ENCODE data around the gene NUDT16L1.

Gene NUDT16L1

DNA sequence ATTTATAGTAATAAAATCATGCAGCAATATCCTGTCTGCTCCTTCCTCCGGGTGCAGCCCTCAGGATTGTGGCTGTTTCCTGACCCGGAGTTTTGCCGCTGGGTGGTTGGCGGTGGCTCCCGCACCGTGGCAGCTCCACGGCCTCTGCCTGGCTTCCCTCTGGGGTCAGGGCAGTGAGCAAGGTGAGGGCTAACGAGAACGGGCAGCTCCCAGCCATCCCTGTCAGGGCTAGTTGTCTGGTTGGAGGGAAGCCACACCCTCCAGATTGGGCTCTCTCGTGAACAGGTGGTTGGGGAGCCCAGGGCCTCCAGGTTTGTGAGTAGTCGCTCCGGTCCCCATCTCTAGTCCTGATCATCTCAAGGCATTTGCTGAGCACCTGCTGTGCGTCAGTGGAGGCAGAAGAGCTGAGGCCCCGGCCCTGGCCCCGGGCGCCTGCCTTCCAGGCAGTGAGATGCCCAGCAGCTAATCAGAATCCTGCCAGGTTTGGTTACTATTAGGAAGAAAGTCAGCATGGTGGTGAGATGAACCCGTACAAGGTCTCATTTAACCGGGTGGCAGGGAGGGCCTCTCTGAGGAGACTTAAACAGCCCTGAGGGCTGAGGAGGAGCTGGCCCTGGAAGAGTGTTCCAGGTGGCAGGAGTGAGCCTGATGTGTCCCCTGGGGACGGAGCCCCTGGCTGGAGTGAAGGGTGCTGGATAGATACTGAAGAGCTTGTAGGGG, 2.3 kb upstream of the NUDT16L1 start:
- no peaks in the 10 kb centered on the region for H3K9me3 ChIP-seq (replicated peaks; ENCODE audit: insufficient read depth, low read length)
- no peak overlapping the region for H2AFZ ChIP-seq (ENCODE audit: low read length)
- H3K79me2 ChIP-seq (ENCODE audit: low read length) = peaks cover 25% of the 10 kb centered on the region
- no peak for DNase-seq
- H3K36me3 ChIP-seq (replicated peaks; ENCODE audit: insufficient read depth, low read length) = no peaks in the 10 kb centered on the region
- no peaks in the 10 kb centered on the region for H3K9me2 ChIP-seq (replicated peaks; ENCODE audit: insufficient read depth, low read length)
- H3K4me3 ChIP-seq (ENCODE audit: low read length) = no peak overlapping the region
- H4K20me1 ChIP-seq (ENCODE audit: insufficient read depth, low read length) = no peaks in the 10 kb centered on the region
- no peak overlapping the region for H3K4me2 ChIP-seq (ENCODE audit: low read depth, low read length)
- peaks cover 7% of the 10 kb centered on the region; the same call in 1 of the 2 replicates for H3K4me1 ChIP-seq (ENCODE audit: low read length)
- TF ChIP-seq CTCF (IDR thresholded peaks at IDR 0.05; ENCODE audit: low read length) = no peak
- no peak for TF ChIP-seq EZH2 (optimal IDR thresholded peaks at IDR 0.05; ENCODE audit: low read depth, low read length)
- no peak for TF ChIP-seq EZH2phosphoT487 (IDR thresholded peaks at IDR 0.05; ENCODE audit: low read length)
- H3K27ac ChIP-seq (ENCODE audit: low read length) = no peak overlapping the region
- H3F3A ChIP-seq (ENCODE audit: insufficient read depth, low read length) = no peaks in the 10 kb centered on the region
- no peaks in the 10 kb centered on the region for H3K27me3 ChIP-seq (replicated peaks; ENCODE audit: insufficient read depth, low read length)
- H3K9ac ChIP-seq (ENCODE audit: low read length) = no peak overlapping the region

DNA sequence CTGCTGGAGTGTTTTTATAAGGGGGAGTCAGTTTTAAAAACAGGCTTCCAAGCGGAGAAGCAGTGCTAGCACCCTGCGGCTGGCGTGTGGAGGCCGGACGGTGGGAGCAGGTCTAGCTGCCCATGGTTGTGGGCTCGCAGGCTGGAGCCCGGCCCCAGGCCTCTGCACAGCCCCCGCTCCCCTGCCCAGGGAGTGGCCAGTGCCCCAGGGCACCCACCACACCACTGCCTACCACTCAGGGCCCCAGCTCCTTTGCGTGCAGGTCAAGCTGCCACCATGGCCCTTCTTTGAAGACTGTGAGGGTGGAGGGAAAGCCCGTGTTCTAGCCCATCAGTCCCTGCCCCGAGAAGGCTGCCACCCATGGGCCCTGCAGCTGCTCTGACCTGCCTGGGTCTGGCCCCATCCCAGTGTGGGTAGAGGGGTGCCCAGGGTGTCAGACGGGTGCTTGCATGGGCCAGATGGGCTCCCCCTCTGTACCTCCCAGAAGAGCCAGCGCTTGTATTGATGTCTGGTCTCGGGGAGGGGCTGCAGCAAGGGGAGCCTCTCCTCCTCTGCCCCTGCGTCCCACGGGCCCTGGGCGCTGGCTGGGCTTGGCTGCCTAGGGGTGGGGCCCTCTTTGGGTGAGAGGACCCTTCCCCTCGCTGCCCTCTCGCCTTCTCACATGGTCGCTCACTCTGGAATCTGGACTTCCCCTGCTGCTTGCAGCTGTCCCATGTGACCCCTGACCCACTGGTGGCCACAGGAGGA, 1.5 kb upstream of the NUDT16L1 start:
- no peak overlapping the region for H3K9ac ChIP-seq (ENCODE audit: low read length)
- H3K79me2 ChIP-seq (ENCODE audit: low read length) = peaks cover 25% of the 10 kb centered on the region
- no peaks in the 10 kb centered on the region for H3F3A ChIP-seq (ENCODE audit: insufficient read depth, low read length)
- no peak for TF ChIP-seq CTCF (IDR thresholded peaks at IDR 0.05; ENCODE audit: low read length)
- no peaks in the 10 kb centered on the region for H3K9me2 ChIP-seq (replicated peaks; ENCODE audit: insufficient read depth, low read length)
- H3K36me3 ChIP-seq (replicated peaks; ENCODE audit: insufficient read depth, low read length) = no peaks in the 10 kb centered on the region
- H4K20me1 ChIP-seq (ENCODE audit: insufficient read depth, low read length) = no peaks in the 10 kb centered on the region
- H3K27ac ChIP-seq (ENCODE audit: low read length) = no peak overlapping the region
- no peak for DNase-seq
- H3K4me2 ChIP-seq (ENCODE audit: low read depth, low read length) = no peak overlapping the region
- H3K4me1 ChIP-seq (ENCODE audit: low read length) = peaks cover 7% of the 10 kb centered on the region; the same call in 1 of the 2 replicates
- no peaks in the 10 kb centered on the region for H3K9me3 ChIP-seq (replicated peaks; ENCODE audit: insufficient read depth, low read length)
- H3K27me3 ChIP-seq (replicated peaks; ENCODE audit: insufficient read depth, low read length) = no peaks in the 10 kb centered on the region
- H2AFZ ChIP-seq (ENCODE audit: low read length) = no peak overlapping the region
- H3K4me3 ChIP-seq (ENCODE audit: low read length) = no peak overlapping the region

DNA sequence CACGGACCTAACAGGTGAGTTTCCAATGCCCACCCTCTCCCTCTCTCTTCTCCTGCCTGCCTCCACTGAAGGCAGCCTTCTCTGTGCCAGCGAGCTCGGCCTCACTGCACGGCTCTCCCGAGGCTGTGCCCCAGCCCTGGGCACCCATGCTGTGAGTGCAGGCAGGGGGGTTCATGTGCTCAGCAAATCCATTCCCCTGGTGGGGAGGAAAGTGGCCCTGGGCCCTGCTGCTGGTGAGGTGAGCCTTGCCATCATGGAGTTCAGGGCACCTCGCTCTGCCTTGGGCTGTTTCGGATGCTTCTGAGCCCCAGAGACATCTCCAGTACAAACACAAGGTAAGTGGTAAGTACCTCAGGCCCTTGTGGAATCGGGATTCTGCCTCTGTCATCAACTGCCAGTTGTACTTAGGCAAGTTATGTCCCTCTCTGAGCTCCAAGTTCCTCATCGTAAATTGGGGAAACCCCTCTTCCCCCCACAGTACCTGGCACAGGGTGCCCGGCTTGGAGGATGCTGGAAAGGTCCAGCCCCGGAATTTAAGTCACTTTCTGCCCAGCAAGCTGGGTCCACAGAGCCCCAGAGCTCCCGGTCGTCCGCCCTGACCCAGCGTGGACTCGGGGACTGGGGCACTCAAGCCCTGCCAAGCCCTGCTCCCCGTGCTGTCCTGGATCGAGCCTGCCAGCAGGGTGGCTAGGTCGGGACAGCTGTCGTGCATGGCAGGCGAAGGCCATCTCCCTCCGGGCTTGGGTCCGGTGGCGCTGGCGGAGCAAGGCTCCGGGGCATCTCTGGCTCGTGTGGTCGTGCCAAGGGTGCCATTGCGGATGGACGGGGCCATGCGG, 684 bp upstream of the NUDT16L1 start:
- no peak overlapping the region; the same call in 1 of the 2 replicates for H3K27ac ChIP-seq (ENCODE audit: low read length)
- H3K4me1 ChIP-seq (ENCODE audit: low read length) = peaks cover 7% of the 10 kb centered on the region; the same call in 1 of the 2 replicates
- no peaks in the 10 kb centered on the region for H3K36me3 ChIP-seq (replicated peaks; ENCODE audit: insufficient read depth, low read length)
- TF ChIP-seq CTCF (IDR thresholded peaks at IDR 0.05; ENCODE audit: low read length) (no peak), EZH2phosphoT487 (IDR thresholded peaks at IDR 0.05; ENCODE audit: low read length) (no peak), EZH2 (optimal IDR thresholded peaks at IDR 0.05; ENCODE audit: low read depth, low read length) (no peak)
- peak overlapping the region; percentile 70 for H3K4me3 ChIP-seq (ENCODE audit: low read length)
- H3K79me2 ChIP-seq (ENCODE audit: low read length) = peaks cover 25% of the 10 kb centered on the region
- H3K9ac ChIP-seq (ENCODE audit: low read length) = peak overlapping the region; percentile 57; the same call in 1 of the 2 replicates
- peak overlapping the region; percentile 71 for H2AFZ ChIP-seq (ENCODE audit: low read length)
- no peaks in the 10 kb centered on the region for H3K9me3 ChIP-seq (replicated peaks; ENCODE audit: insufficient read depth, low read length)
- H3K9me2 ChIP-seq (replicated peaks; ENCODE audit: insufficient read depth, low read length) = no peaks in the 10 kb centered on the region
- H4K20me1 ChIP-seq (ENCODE audit: insufficient read depth, low read length) = no peaks in the 10 kb centered on the region
- H3K27me3 ChIP-seq (replicated peaks; ENCODE audit: insufficient read depth, low read length) = no peaks in the 10 kb centered on the region
- peak; percentile 21 for DNase-seq
- H3F3A ChIP-seq (ENCODE audit: insufficient read depth, low read length) = no peaks in the 10 kb centered on the region
- H3K4me2 ChIP-seq (ENCODE audit: low read depth, low read length) = peak overlapping the region; percentile 89
